HepG2 (cell line): Measurements from ENCODE around the gene CXCL8. TPM values are rescaled to one million over a fixed set of nuclear protein-coding genes. Genes with fewer than 3 reads are reported as not detected.

Source experiments
- ATAC-seq: fragments of 200-7000 bp; cut with Tn5 transposase; 3 replicates; pipeline ENCODE4 v1.9.1; 2020; ENCODE audit warnings: mild to moderate bottlenecking, moderate library complexity
- BruUV-seq: library from RNA; stranded (reverse); fragments of 400-500 nt; replicated peaks from 2 replicates; lab custom pipeline; 2021; lab: Mats Ljungman, UMichigan
- CTCF ChIA-PET: fragments of 300-600 bp; formaldehyde crosslinking; extraction: SDS; loops from one replicate; lab custom pipeline; 2021; ENCODE audit warnings: low total read pairs, inconsistent platforms, low intra/inter-chr PET ratio; lab: Yijun Ruan, JAX
- POLR2A ChIA-PET: fragments of 350-600 bp; sonication (Branson Sonifier 250); formaldehyde crosslinking; loops from one replicate; lab custom pipeline; 2020; ENCODE audit warnings: antibody characterized with exemption, inconsistent platforms; lab: Yijun Ruan, JAX
- DNase-seq: peaks from one replicate; pipeline ENCODE4 v3.0.0-alpha.2; 2015; ENCODE audit warnings: low spot score
- FAIRE-seq: peaks from 3 replicates; lab custom pipeline; 2011; peaks lifted over from hg19 to GRCh38; lab: Jason Lieb, UNC
- H2AFZ ChIP-seq: one replicate; pipeline ENCODE4 v1.6.1; 2011; ENCODE audit warnings: low read length, inconsistent platforms
- H3K27ac ChIP-seq: fragments of 300-600 bp; 3 replicates; pipeline ENCODE4 v1.8.0; 2011; ENCODE audit warnings: mixed run types, mild to moderate bottlenecking, mixed read lengths, low read length, inconsistent platforms; ENCODE audit not compliant: insufficient read depth; ENCODE audit errors: extremely low read length
- H3K27me3 ChIP-seq, 2 experiments: fragments of 200-600 bp in 1 of 2; 2 replicates in 1 of 2; 3 replicates in 1 of 2; pipeline versions ENCODE4 v1.6.0 to v1.8.0; 2011; ENCODE audit warnings: low read length in 2 of 2, mild to moderate bottlenecking in 2 of 2, moderate library complexity in 2 of 2, inconsistent platforms in 1 of 2; ENCODE audit not compliant: insufficient read depth in 2 of 2, control insufficient read depth in 1 of 2
- H3K36me3 ChIP-seq, 2 experiments: fragments of 200-600 bp in 1 of 2; replicated peaks in 1 of 2; 2 replicates in 1 of 2; 3 replicates in 1 of 2; pipeline versions ENCODE4 v1.5.1 to v1.8.0; 2011; ENCODE audit warnings: low read length in 2 of 2, inconsistent platforms in 1 of 2; ENCODE audit not compliant: insufficient read depth in 2 of 2, control insufficient read depth in 1 of 2
- H3K4me1 ChIP-seq: 2 replicates; pipeline ENCODE4 v1.5.1; 2012; ENCODE audit warnings: low read length, inconsistent platforms; ENCODE audit not compliant: insufficient read depth
- H3K4me2 ChIP-seq: 2 replicates; pipeline ENCODE4 v1.6.0; 2011; ENCODE audit warnings: low read depth, low read length, inconsistent platforms
- H3K4me3 ChIP-seq, 3 experiments: fragments of 200-600 bp in 1 of 3; sonication (generic), shearing (Covaris generic) in 1 of 3; replicated peaks in 1 of 3; 2 replicates each; pipeline ENCODE4 v1.5.1; 2011 to 2016; ENCODE audit warnings: low read length in 3 of 3, inconsistent platforms in 2 of 3, low read depth in 2 of 3, mild to moderate bottlenecking in 2 of 3, control low read depth in 1 of 3, mixed read lengths in 1 of 3; ENCODE audit not compliant: insufficient read depth in 1 of 3
- H3K79me2 ChIP-seq: one replicate; pipeline ENCODE4 v1.6.1; 2011; ENCODE audit warnings: low read length, inconsistent platforms; ENCODE audit not compliant: insufficient read depth
- H3K9ac ChIP-seq: 2 replicates; pipeline ENCODE4 v1.6.0; 2011; ENCODE audit warnings: mild to moderate bottlenecking, low read depth, low read length, inconsistent platforms; ENCODE audit not compliant: insufficient read depth
- H3K9me3 ChIP-seq: 2 replicates; pipeline ENCODE4 v1.5.1; 2012; ENCODE audit warnings: mild to moderate bottlenecking, low read length
- H4K20me1 ChIP-seq: 2 replicates; pipeline ENCODE4 v1.6.0; 2011; ENCODE audit warnings: inconsistent platforms, mild to moderate bottlenecking, low read length, moderate library complexity; ENCODE audit not compliant: insufficient read depth
- DNMT3B ChIP-seq: conservative IDR thresholded peaks from 2 replicates; pipeline ENCODE4 v1.6.1; 2016; ENCODE audit warnings: missing biosample characterization, control low read depth
- MTF1 ChIP-seq: sonication (generic); formaldehyde crosslinking; IDR thresholded peaks from 2 replicates; pipeline ENCODE4 v1.5.0; 2020; ENCODE audit warnings: missing genetic modification reagents
- NFIC ChIP-seq: IDR thresholded peaks from 2 replicates; pipeline ENCODE4 v1.6.1; 2012; ENCODE audit warnings: mild to moderate bottlenecking, low read length, inconsistent platforms
- TAF15 ChIP-seq: fragments of 200-400 bp; formaldehyde crosslinking; IDR thresholded peaks from one replicate; pipeline ENCODE4 v1.6.1; 2018; ENCODE audit warnings: mild to moderate bottlenecking, low read depth, low read length; ENCODE audit not compliant: poor library complexity, severe bottlenecking
- ZNF232 ChIP-seq: sonication (generic); formaldehyde crosslinking; IDR thresholded peaks from 2 replicates; pipeline ENCODE4 v1.4.0; 2020; ENCODE audit warnings: missing genetic modification reagents, borderline replicate concordance
- ZNF687 ChIP-seq: sonication (generic); formaldehyde crosslinking; IDR thresholded peaks from 2 replicates; pipeline ENCODE4 v1.5.1; 2020; ENCODE audit warnings: mild to moderate bottlenecking, missing genetic modification reagents, moderate library complexity
- ZNF790 ChIP-seq: sonication (generic); formaldehyde crosslinking; IDR thresholded peaks from 2 replicates; pipeline ENCODE4 v1.8.0; 2022; ENCODE audit warnings: missing genetic modification reagents, mild to moderate bottlenecking, borderline replicate concordance
- ZNF841 ChIP-seq: sonication (generic); formaldehyde crosslinking; IDR thresholded peaks from 2 replicates; pipeline ENCODE4 v1.8.1; 2023; ENCODE audit warnings: missing genetic modification reagents, borderline replicate concordance
- ZSCAN5A ChIP-seq: sonication (generic); formaldehyde crosslinking; IDR thresholded peaks from 2 replicates; pipeline ENCODE4 v1.8.0; 2022; ENCODE audit warnings: mild to moderate bottlenecking, missing genetic modification reagents, borderline replicate concordance
- WGBS: methylation state at CpG from one replicate; pipeline ENCODE4 v1.1.6; 2017; ENCODE audit warnings: low lambda C conversion rate; 5-methylcytosine and 5-hydroxymethylcytosine counted together
- in situ Hi-C: cut with HindIII; loops from 2 replicates; pipeline ENCODE4 v1.10.0; 2017; ENCODE audit warnings: low pct_unique_long_range_greater_than_20kb; ENCODE audit not compliant: extremely low pct_ligation_motif_present
- intact Hi-C: fragments of 100-400 bp; cut with micrococcal nuclease; formaldehyde crosslinking; loops from one replicate; pipeline ENCODE4 v1.10.0; 2022; ENCODE audit not compliant: unreplicated experiment
- polyA plus RNA-seq, 8 experiments: library from polyadenylated mRNA; depleted of rRNA in 3 of 8; stranded (reverse) in 7 of 8; unstranded in 1 of 8; fragments of >200 nt; fragmentation: Illumina TruSeq in 4 of 8; extraction: Trizol in 4 of 8; gene quantifications; 2 replicates each; pipeline versions ENCODE4 v1.2.1 to v1.2.3, GENCODE V29; 2011 to 2016; ENCODE audit warnings: low read depth in 4 of 8, missing spikeins in 1 of 8, mixed read lengths in 1 of 8; ENCODE audit not compliant: insufficient read depth in 1 of 8
- total RNA-seq, 5 experiments: library from RNA; depleted of rRNA; stranded (reverse); fragments of >200 nt; fragmentation: Illumina TruSeq; extraction: Trizol; gene quantifications; 2 replicates each; pipeline ENCODE4 v1.2.3, GENCODE V29; 2016; ENCODE audit warnings: low read depth in 1 of 5

Gene CXCL8
- total and polyA plus RNA-seq, 2 of the 13 experiments (the other 11 are each of a cell fraction or from before 2014, with no cell fraction given): 1.8 to 7.8 TPM

GRCh38 chr4:73741750-73742489, 1.6 kb downstream of the CXCL8 start (continued):
- no peak for TF ChIP-seq DNMT3B (CRISPR knock-in tag)

GRCh38 chr4:73742490-73743160, 2.3 kb downstream of the CXCL8 start:
- Histone ChIP-seq H3K27ac (no peak overlapping the region), H3K36me3 (no peaks in the 10 kb centered on the region), H2AFZ (no peak overlapping the region), H3K9ac (no peak overlapping the region), H3K27me3 (no peaks in the 10 kb centered on the region; a peak in 1 of 5 replicates), H3K4me1 (no peaks in the 10 kb centered on the region), H3K4me3 (no peak overlapping the region), H3K79me2 (no peaks in the 10 kb centered on the region), H3K9me3 (no peaks in the 10 kb centered on the region), H3K4me2 (no peak overlapping the region), H4K20me1 (no peaks in the 10 kb centered on the region)
- POLR2A ChIA-PET: no interaction called here
- no TSS peak for BruUV-seq
- DNase-seq: no peak
- no peak for FAIRE-seq
- in situ Hi-C loops: no loop called here
- intact Hi-C loops: no loop called here
- 31% methylated on average over 2 of the region's 2 CpGs for WGBS
- CTCF ChIA-PET: no interaction called here
- TF ChIP-seq ZNF841 (CRISPR knock-in tag) (no peak), ZNF687 (CRISPR knock-in tag) (no peak), NFIC (no peak), ZSCAN5A (CRISPR knock-in tag) (no peak), ZNF790 (CRISPR knock-in tag) (no peak), MTF1 (CRISPR knock-in tag) (no peak), TAF15 (no peak), ZNF232 (CRISPR knock-in tag) (no peak)
- ATAC-seq: no peak
